Nephron (organoid): Measurements from ENCODE around the gene SLC25A33.

ENCODE experiments used
- H3K27ac Mint-ChIP-seq, 3 experiments: 2 replicates each; pipeline ENCODE4 v1.8.0; 2020; ENCODE audit warnings: mixed read lengths in 3 of 3, mild to moderate bottlenecking in 2 of 3, moderate library complexity in 1 of 3
- H3K27me3 Mint-ChIP-seq: 2 replicates; pipeline ENCODE4 v1.8.0; 2021; ENCODE audit warnings: low read depth, mild to moderate bottlenecking, moderate library complexity, mixed read lengths
- H3K36me3 Mint-ChIP-seq: 2 replicates; pipeline ENCODE4 v1.8.0; 2020; ENCODE audit warnings: low read depth, mixed read lengths
- H3K4me1 Mint-ChIP-seq: 2 replicates; pipeline ENCODE4 v1.8.0; 2020; ENCODE audit warnings: mixed read lengths
- H3K4me3 Mint-ChIP-seq, 3 experiments: 2 replicates each; pipeline ENCODE4 v1.8.0; 2020; ENCODE audit warnings: mild to moderate bottlenecking in 3 of 3, mixed read lengths in 3 of 3, moderate library complexity in 2 of 3
- H3K9me3 Mint-ChIP-seq: 2 replicates; pipeline ENCODE4 v1.8.0; 2020; ENCODE audit warnings: mixed read lengths
- CTCF ChIP-seq, 3 experiments: fragments of 200-600 bp; sonication (generic); IDR thresholded peaks; one replicate each; pipeline ENCODE4 v1.5.0; 2021; ENCODE audit warnings: antibody characterized with exemption in 3 of 3; ENCODE audit not compliant: unreplicated experiment in 3 of 3

Gene SLC25A33

GRCh38 chr1:9589144-9589718, 50.0 kb downstream of the SLC25A33 start:
- Mint-ChIP-seq H3K27me3 (no peaks in the 10 kb centered on the region), H3K9me3 (no peaks in the 10 kb centered on the region), H3K27ac (peak overlapping the region in 1 of 3 experiments; percentile 69), H3K36me3 (no peaks in the 10 kb centered on the region), H3K4me1 (peaks cover 37% of the 10 kb centered on the region), H3K4me3 (peak overlapping the region; percentile 86 to 94 (median 93))
- no peak for TF ChIP-seq CTCF (IDR thresholded peaks at IDR 0.05; ENCODE audit: unreplicated experiment in 3 of 3)

GRCh38 chr1:9589719-9590157, 50.5 kb downstream of the SLC25A33 start:
- H3K4me1 Mint-ChIP-seq = peaks cover 37% of the 10 kb centered on the region
- no peaks in the 10 kb centered on the region for H3K9me3 Mint-ChIP-seq
- H3K27me3 Mint-ChIP-seq = no peaks in the 10 kb centered on the region
- H3K4me3 Mint-ChIP-seq = peak overlapping the region; percentile 86 to 94 (median 93)
- H3K27ac Mint-ChIP-seq = peak overlapping the region in 2 of 3 experiments; percentile 55 to 69
- no peaks in the 10 kb centered on the region for H3K36me3 Mint-ChIP-seq
- no peak for TF ChIP-seq CTCF (IDR thresholded peaks at IDR 0.05; ENCODE audit: unreplicated experiment in 3 of 3)

GRCh38 chr1:9590201-9590600, 50.9 kb downstream of the SLC25A33 start:
- Mint-ChIP-seq H3K4me1 (peaks cover 37% of the 10 kb centered on the region), H3K36me3 (no peaks in the 10 kb centered on the region), H3K4me3 (peak overlapping the region; percentile 86 to 94 (median 93)), H3K27me3 (no peaks in the 10 kb centered on the region), H3K27ac (no peak overlapping the region), H3K9me3 (no peaks in the 10 kb centered on the region)
- TF ChIP-seq CTCF (IDR thresholded peaks at IDR 0.05; ENCODE audit: unreplicated experiment in 3 of 3) = no peak

DNA sequence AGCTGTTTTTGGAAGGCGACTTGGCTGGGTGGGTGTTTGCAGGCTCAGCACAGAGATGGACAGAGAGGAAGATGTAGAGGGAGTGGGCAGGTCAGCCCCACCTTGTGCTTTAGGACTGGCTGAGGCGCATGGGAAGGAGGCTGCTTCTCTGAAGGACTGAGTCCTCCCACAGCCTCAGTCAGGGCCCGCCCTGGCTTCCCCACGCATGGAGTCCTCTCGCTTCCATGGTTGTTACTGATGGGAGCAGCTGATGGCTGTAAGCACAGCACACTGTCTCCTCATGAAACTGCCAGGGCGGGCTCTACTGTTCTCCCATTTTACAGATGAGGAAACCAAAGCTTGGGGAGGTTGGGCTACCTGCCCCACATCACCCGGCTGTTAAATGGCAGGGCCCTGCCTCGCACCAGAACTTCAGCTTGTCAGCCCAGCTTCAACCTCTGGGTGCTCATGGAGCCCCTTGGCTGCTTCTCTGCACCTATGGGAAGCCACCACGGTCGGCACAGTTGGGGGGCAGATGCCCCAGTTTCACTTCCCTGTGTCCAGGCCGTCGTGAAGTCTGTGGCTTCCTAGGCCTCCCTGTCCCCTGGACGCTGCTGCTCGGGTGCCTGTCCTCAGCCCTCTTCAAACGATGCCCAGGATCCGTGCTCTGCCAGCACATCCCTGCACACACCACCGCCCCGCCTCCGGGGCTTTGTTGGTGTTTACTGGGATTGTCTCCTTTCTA, 51.8 kb downstream of the SLC25A33 start:
- no peak for TF ChIP-seq CTCF (IDR thresholded peaks at IDR 0.05; ENCODE audit: unreplicated experiment in 3 of 3)
- Mint-ChIP-seq H3K4me3 (peak overlapping the region; percentile 86 to 94 (median 93)), H3K4me1 (peaks cover 43% of the 10 kb centered on the region), H3K36me3 (no peaks in the 10 kb centered on the region), H3K27ac (peak overlapping the region in 1 of 3 experiments; percentile 20), H3K9me3 (no peaks in the 10 kb centered on the region), H3K27me3 (no peaks in the 10 kb centered on the region)

- Mint-ChIP-seq H3K27me3 (no peaks in the 10 kb centered on the region), H3K4me1 (peaks cover 51% of the 10 kb centered on the region), H3K36me3 (peaks cover 7% of the 10 kb centered on the region), H3K27ac (peak overlapping the region in 2 of 3 experiments; percentile 27 to 51), H3K9me3 (no peaks in the 10 kb centered on the region), H3K4me3 (peak overlapping the region; percentile 65 to 77 (median 72))
- TF ChIP-seq CTCF (IDR thresholded peaks at IDR 0.05; ENCODE audit: unreplicated experiment in 3 of 3) = no peak
Measured at GRCh38 chr1:9591669-9592509, 52.6 kb downstream of the SLC25A33 start.
